NCI-H1048 (cell line): ENCODE data around the gene LPGAT1.

Experiments
- DNase-seq: peaks from one replicate; lab custom pipeline; 2025; lab: John Stamatoyannopoulos, UW

Gene LPGAT1

DNA sequence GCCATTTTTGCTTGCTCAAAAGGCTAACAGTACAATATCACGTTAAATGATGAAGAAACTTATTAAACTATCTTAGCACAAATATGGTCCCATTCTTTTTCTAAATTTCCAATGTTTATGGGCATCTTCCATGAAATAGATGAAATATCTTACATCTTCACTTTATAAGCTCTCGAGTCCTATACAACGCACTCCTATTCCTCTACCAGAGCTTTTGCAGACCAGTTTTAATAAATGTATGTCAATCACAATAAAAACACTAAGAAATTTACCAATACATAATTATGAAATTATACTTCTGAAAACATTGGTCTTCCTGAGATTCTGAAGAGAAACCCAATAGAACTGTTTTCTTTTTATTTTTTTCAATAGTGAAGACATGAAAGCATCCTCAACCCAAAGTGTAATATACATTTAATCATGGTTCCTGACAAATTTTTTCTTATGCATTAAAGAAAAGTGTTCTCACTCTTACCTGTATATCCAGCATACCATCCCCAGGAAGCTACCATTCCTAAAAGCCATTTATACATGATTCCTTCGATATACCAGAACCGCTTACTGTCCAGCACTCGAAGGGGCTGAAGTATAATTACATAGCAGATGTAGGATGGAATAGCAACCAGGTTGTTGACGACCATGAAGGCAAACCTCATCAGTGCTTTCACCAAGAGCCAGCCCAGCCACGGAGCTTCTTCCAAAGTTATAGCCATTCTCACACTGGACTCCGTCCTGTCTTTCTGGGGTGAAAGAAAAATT, 1.8 kb downstream of the LPGAT1 start:
- DNase-seq, result no peak

GRCh38 chr1:211827051-211827450, 3.5 kb downstream of the LPGAT1 start:
- DNase-seq, result no peak

DNA sequence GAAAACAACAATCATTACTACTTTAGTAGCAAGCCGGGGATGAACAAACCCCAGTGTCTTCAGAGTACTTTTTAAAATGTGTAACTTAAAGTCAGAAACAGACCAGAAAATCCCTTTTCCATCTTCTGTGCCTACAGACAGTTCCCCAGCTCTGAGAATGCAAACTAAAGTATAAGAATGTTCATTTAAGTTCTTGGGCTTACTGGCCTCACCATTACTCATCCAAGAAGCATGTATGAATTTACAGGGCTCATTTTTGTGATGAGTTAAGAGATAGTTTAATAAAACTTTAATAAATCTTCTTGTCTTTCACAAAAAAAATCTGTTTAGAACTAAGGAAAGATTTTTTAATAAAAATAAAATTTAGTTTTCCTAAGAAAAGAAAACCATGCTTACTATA, 4.6 kb downstream of the LPGAT1 start:
- DNase-seq, result no peak

DNA sequence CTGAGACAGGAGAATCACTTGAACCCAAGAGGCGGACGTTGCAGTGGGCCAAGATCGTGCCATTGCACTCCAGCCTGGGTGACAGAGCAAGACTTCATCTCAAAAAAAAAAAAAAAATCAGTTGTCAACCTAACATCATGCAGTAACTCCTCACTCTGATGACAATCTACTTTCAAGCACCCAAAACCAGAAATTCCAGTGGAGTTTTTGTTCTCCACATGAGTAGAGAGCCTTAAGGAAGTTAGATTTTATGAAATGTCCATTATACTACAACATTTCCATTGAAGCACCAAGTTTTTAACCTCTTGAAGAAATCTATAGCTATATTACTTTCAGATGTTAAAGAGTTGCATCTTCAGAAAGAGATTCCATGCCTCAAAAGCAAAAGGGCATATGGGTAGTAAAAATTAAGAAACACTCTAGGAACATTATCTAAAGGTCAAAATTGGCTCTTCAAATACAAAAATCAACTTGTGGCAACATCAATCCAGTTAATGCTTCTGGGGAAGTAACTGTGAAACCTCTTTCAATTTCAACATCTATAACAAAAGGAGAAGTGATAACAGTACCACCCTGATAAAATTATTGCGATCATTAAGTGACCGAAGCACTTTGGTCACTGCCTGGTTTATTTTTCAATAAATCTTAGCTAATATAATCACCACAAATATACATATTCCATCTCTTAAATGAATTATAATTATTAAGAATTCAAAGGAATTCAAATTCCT, 7.7 kb downstream of the LPGAT1 start:
- DNase-seq, result no peak

GRCh38 chr1:211816586-211816985, 14.0 kb downstream of the LPGAT1 start:
- no peak for DNase-seq

- DNase-seq, result no peak
Measured at GRCh38 chr1:211814313-211814712, 16.2 kb downstream of the LPGAT1 start.

- no peak for DNase-seq
Measured at GRCh38 chr1:211813590-211813989, 17.0 kb downstream of the LPGAT1 start.

DNA sequence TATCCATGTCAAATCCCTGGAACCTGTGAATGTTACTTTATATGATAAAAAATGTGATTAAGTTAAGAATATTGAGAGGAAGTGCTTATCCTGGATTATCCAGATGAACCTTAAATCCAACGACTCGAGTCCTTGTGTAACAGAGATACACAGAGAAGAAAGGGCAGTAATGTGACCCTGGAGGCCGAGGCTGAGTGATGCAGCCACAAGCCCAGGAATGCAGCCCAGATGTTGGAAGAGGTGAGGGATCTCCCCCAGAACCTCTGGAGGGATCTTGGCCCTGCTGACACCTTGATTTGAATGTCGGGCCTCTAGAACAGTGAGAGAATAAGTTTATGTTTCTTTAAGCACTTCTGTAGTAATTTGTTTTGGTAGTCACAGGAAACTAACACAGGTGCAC, 18.0 kb downstream of the LPGAT1 start:
- DNase-seq, result no peak

DNA sequence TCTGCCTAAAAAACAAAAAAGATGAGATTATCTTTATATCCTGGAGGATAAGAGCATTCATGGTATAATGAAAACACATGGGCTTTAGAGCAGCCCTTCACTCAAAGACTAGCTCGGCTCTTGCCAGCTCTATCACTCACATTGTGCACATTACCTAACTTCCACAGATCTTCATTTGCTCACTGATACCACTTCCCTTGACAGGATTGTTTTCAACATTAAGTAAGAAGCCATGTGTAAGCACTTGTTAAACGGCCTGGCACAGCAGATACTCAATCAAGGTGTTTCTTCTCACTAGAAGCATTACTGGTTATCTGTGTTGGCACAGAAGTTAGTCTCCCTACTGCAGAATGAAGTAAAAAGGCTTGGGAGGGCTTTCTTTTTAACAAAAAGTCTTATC, 18.7 kb downstream of the LPGAT1 start:
- DNase-seq, result no peak

DNA sequence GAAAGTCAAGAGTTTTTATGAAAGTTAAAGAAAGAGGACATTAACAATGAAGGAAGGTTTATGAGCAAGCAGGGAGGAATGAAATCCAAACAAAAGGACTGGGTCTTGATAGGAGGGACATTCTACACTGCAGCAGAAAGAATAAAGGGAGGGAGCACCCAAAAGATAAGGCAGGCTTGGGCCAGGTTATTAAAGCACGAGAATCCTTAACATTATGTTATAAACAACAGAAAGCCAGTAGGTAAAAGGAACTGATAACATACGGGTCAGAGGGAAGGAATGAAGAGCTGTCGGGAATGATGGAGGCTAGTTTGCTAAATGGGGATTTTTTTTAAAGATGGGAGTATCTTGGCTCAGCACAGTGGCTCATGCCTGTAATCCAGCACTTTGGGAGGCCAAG, 19.4 kb downstream of the LPGAT1 start:
- no peak for DNase-seq

DNA sequence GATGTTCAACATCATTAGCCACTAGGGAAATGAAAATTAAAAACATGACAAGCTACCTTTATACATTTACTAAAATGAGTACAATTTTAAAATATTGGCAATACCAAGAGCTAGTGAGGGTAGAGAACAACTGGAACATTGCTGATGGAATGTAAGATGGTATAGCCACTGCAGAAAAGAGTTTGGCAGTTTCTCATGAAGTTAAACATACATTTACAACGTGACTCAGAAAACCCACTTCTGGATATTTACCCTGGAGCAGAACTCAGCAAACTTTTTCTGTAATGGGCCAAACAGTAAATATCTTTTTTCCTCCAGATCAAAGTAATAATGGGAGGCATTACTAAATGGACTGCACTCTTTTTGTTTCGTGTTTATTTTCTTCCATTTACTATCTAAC, 22.1 kb downstream of the LPGAT1 start:
- no peak for DNase-seq

- no peak for DNase-seq
Measured at GRCh38 chr1:211804915-211805314, 25.6 kb downstream of the LPGAT1 start.

DNA sequence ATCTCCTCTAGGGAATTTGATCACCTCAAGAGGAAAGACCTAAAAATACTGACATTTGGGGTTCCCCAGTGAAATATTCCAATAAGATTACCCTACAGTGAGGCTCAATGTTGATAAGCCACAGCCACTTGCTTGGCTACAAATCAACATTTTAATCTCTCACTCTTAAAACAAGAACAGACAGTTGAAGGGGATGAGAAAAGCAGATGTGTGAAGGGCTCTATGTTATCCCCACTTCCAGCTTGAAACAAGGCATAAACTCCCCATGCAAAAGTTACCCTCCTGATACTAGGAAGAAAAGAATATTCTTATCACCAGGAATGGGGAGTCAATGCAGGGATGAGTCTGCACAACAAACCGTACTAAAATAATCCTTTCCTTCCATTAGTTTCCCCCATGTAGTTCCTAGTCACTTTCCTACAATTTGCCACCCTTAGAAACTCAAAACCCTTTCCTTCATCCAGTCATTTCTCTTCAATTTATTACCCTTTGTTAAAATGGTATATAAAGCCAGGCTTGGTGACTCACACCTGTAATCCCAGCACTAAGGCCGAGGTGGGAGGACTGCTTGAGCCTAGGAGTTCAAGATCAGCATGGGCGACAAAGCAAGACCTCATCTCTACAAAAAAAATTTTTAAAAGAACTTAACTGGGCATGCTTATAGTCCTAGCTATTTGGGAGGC, 29.5 kb downstream of the LPGAT1 start:
- no peak for DNase-seq

DNA sequence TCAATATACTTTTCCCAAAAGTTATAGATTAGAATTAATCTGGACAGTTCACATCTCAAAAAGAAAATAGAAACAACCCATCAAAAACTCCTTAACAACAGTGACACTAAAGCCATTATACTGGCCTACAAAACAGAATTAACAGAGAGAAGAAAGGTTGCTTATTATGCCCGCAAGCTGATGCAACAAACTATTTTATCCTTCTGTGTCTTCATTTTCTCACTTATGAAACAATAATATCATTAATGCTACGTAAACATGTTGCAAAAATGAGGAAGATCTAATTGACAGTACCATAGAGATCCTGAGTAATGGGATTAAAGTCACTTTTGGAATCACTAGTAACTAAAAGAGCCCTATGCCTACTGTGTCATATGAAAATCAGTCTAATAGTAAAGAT, 32.6 kb downstream of the LPGAT1 start:
- no peak for DNase-seq

- no peak for DNase-seq
Measured at GRCh38 chr1:211791979-211792378, 38.6 kb downstream of the LPGAT1 start.

- no peak for DNase-seq
Measured at GRCh38 chr1:211789641-211790464, 40.7 kb downstream of the LPGAT1 start.

DNA sequence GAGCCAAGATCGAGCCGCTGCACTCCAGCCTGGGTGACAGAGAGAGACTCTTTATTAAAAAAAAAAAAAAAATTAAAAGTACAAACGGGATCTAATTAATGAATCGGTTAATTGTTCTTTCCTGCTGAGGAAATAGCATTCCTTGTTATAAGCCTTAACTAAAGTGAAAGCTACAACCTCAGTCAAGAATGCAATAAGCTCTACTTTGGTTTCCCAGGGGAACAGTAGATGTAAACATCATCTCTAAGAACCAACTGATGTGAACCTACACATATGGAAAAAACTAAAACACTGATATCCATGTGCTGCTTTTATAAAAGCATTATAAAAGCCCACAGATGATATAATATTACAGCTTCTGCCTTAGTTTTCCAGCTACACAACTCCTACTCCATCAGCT, 41.9 kb downstream of the LPGAT1 start:
- no peak for DNase-seq

DNA sequence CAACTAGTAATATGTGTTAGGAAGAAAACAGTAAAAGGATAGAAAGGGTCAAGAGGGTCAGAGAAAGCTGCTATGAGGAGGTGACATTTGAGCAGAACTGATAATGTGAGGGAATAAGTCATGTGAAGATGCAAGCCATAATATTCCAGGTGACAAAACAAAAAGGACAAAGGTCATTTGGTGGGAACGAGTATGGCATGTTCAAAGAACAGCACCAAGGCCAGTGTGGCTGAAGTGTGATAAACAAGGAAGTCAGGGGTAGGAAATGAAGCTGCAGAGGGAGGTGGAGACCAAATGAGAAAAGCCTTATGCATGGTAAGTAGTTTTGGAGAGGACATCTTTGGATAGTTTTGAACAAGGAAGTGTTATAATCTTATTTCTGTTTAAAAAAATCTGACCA, 46.7 kb downstream of the LPGAT1 start:
- no peak for DNase-seq

- no peak for DNase-seq
Measured at GRCh38 chr1:211783266-211783665, 47.3 kb downstream of the LPGAT1 start.

- no peak for DNase-seq
Measured at GRCh38 chr1:211781260-211781659, 49.3 kb downstream of the LPGAT1 start.

DNA sequence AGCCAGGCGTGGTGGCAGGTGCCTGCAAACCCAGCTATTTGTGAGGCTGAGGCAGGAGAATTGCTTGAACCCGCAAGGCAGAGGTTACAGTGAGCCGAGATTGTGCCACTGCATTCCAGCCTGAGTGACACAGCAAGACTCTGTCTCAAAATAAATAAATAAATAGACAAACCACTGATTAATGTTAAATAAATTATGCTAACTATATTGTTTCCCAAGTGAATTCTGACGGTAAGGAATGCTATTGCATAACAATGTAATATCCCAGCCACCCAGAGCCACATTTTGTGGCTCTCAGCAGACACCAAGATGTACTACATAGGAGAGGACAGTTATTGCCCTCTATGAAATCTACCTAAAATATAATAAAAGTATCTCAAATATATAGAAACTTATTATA, 55.4 kb downstream of the LPGAT1 start:
- no peak for DNase-seq

DNA sequence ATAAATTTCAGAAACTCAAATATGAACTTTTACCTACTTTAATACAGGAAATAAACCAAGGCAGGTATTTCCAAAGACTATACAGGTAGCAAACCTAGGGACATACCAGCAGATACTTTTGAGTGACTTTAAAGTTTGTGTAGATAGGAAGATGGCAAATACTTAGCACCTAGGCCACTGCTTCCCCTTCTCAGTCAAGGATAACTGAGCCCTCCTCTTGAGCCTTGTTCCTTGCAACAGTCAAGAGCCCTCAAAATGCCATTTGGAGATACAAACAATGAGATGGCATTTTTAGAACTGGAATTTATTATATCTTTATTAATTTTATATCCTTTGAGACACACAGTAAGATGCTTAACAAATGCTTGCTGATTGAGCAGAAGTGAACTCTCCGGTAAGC, 65.9 kb downstream of the LPGAT1 start:
- no peak for DNase-seq
